ENCODE data around the gene OXNAD1.

- TF ChIP-seq, protein P1, sequence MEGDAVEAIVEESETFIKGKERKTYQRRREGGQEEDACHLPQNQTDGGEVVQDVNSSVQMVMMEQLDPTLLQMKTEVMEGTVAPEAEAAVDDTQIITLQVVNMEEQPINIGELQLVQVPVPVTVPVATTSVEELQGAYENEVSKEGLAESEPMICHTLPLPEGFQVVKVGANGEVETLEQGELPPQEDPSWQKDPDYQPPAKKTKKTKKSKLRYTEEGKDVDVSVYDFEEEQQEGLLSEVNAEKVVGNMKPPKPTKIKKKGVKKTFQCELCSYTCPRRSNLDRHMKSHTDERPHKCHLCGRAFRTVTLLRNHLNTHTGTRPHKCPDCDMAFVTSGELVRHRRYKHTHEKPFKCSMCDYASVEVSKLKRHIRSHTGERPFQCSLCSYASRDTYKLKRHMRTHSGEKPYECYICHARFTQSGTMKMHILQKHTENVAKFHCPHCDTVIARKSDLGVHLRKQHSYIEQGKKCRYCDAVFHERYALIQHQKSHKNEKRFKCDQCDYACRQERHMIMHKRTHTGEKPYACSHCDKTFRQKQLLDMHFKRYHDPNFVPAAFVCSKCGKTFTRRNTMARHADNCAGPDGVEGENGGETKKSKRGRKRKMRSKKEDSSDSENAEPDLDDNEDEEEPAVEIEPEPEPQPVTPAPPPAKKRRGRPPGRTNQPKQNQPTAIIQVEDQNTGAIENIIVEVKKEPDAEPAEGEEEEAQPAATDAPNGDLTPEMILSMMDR (IDR thresholded peaks at IDR 0.05), result no peak
- TF ChIP-seq POLR2A (IDR thresholded peaks at IDR 0.05), result no peak
Observed at GRCh38 chr3:16335333-16335732, 70.3 kb downstream of the OXNAD1 start.
